Measurements from ENCODE around the gene TRMT2B.
A peak's percentile ranks its signal among the peaks of the same experiment; 100 is the strongest.
"Not testable (repeated sequence)": the region's sequence is repeated elsewhere in the genome, so short reads cannot be mapped to it uniquely, and the experiment has no call there.

Gene TRMT2B

GRCh38 chrX:101079736-101080270, 27.9 kb upstream of the TRMT2B start:
- H3K4me3 ChIP-seq (ENCODE audit: low read length), result no peak overlapping the region
- DNase-seq (ENCODE audit: low read depth), result no peak
- no peak for TF ChIP-seq CTCF (conservative IDR thresholded peaks at IDR 0.05; ENCODE audit: low read depth, low read length)

GRCh38 chrX:101078716-101079598, 27.0 kb upstream of the TRMT2B start, which contains the start of gene TMEM35A:
TSS of gene TMEM35A (plus strand) at chrX:101078879. CDS start at chrX:101079003, 124 bp downstream.
- no peak for TF ChIP-seq CTCF (conservative IDR thresholded peaks at IDR 0.05; ENCODE audit: low read depth, low read length)
- peak within 1 kb of the TSS; percentile 66 for H3K4me3 ChIP-seq (ENCODE audit: low read length)
- DNase-seq (ENCODE audit: low read depth), result peak; percentile 6

GRCh38 chrX:101071582-101071981, 19.7 kb upstream of the TRMT2B start:
- no peak overlapping the region for H3K4me3 ChIP-seq (ENCODE audit: low read length)
- DNase-seq (ENCODE audit: low read depth), result no peak
- TF ChIP-seq CTCF (conservative IDR thresholded peaks at IDR 0.05; ENCODE audit: low read depth, low read length), result no peak

- TF ChIP-seq CTCF (conservative IDR thresholded peaks at IDR 0.05; ENCODE audit: low read depth, low read length), result no peak
- DNase-seq (ENCODE audit: low read depth), result no peak
- H3K4me3 ChIP-seq (ENCODE audit: low read length), result no peak overlapping the region
Observed at GRCh38 chrX:101062176-101062575, 10.3 kb upstream of the TRMT2B start.

- H3K4me3 ChIP-seq (ENCODE audit: low read length), result no peak overlapping the region
- DNase-seq (ENCODE audit: low read depth), result no peak
- no peak for TF ChIP-seq CTCF (conservative IDR thresholded peaks at IDR 0.05; ENCODE audit: low read depth, low read length)
Observed at GRCh38 chrX:101057093-101057714, 5.3 kb upstream of the TRMT2B start.

GRCh38 chrX:101056551-101056950, 4.6 kb upstream of the TRMT2B start:
- DNase-seq (ENCODE audit: low read depth); H3K4me3 ChIP-seq (ENCODE audit: low read length): not testable (repeated sequence)

- DNase-seq (ENCODE audit: low read depth), result no peak
- H3K4me3 ChIP-seq (ENCODE audit: low read length), result peak overlapping the region; percentile 71
Observed at GRCh38 chrX:101051153-101051548, 760 bp downstream of the TRMT2B start.

More at GRCh38 chrX:101051153-101051548, 760 bp downstream of the TRMT2B start:
- TF ChIP-seq CTCF (conservative IDR thresholded peaks at IDR 0.05; ENCODE audit: low read depth, low read length), result no peak

Data from retinal pigment epithelial cell (primary cell).